ENCODE measurements around the gene KRT80. TPM values are rescaled to one million over a fixed set of nuclear protein-coding genes. Genes with fewer than 3 reads are reported as not detected.

KRT80 gene
- total RNA-seq, 4 donors from 2014 or later = 1.1 TPM; not detected in 3

GRCh38 chr12:52119398-52120254 lies 72.2 kb downstream of the KRT80 start:
- Histone ChIP-seq H3K9me3 (no peaks in the 10 kb centered on the region), H3K27ac (no peak overlapping the region), H3K36me3 (no peaks in the 10 kb centered on the region), H3K27me3 (peaks cover 0 to 11% of the 10 kb centered on the region in 2 donors), H3K4me3 (no peak overlapping the region), H3K4me1 (no peaks in the 10 kb centered on the region)
- intact Hi-C loops (cut with DNase I; ENCODE audit: low total_unique reads) = no loop called here
- TF ChIP-seq CTCF (IDR thresholded peaks at IDR 0.05) (no peak), POLR2A (IDR thresholded peaks at IDR 0.05) (no peak)
- no peak for DNase-seq

Other genes starting within 250 kb of the KRT80 start
- gene ACVR1B, start 240.3 kb downstream of the KRT80 start, total RNA-seq = 10 to 100 TPM in 3 of 4 donors, 1 to 10 TPM in 1; 2.6 to 31.6 (median 14.4) TPM
- gene TAMALIN, start 185.1 kb downstream of the KRT80 start, total RNA-seq = 100 to 1,000 TPM in 1 of 4 donors, 10 to 100 TPM in 2, 1 to 10 TPM in 1; 6.4 to 153 (median 42.1) TPM
- gene NR4A1, start 140.6 kb downstream of the KRT80 start, total RNA-seq = 100 to 1,000 TPM in 3 of 4 donors, 10 to 100 TPM in 1; 31.7 to 297 (median 135) TPM
- 10 to 100 TPM; 28.3 to 42.1 (median 37.2) TPM for gene ATG101, start 122.0 kb downstream of the KRT80 start, total RNA-seq
- not detected for gene SMIM41, start 112.3 kb downstream of the KRT80 start, total RNA-seq
- gene KRT7, start 41.2 kb upstream of the KRT80 start, total RNA-seq = 10 to 100 TPM in 1 of 4 donors, 1 to 10 TPM in 2, not detected in 1; 2.1 to 51.2 (median 5.1) TPM
- gene KRT86, start 82.6 kb upstream of the KRT80 start, total RNA-seq = under 1 TPM in 1 of 4 donors, not detected in 3; 0.35 TPM
- gene KRT81, start 99.5 kb upstream of the KRT80 start, total RNA-seq = not detected
- gene KRT83, start 129.4 kb upstream of the KRT80 start, total RNA-seq = under 1 TPM in 1 of 4 donors, not detected in 3; 0.21 TPM
- under 1 TPM in 1 of 4 donors, not detected in 3; 0.76 TPM for gene KRT85, start 175.5 kb upstream of the KRT80 start, total RNA-seq
- under 1 TPM in 1 of 4 donors, not detected in 3; 0.14 TPM for gene KRT84, start 193.6 kb upstream of the KRT80 start, total RNA-seq
- not detected for gene KRT82, start 214.3 kb upstream of the KRT80 start, total RNA-seq
- not detected for gene KRT75, start 242.4 kb upstream of the KRT80 start, total RNA-seq

All from uterus (tissue), 4 donors.